IMR-90 (cell line): ENCODE results near the gene ADGRF4. TPM values are rescaled to one million over a fixed set of nuclear protein-coding genes. Genes with fewer than 3 reads are reported as not detected.

Experiments used
- ATAC-seq: fragments of 200-7000 bp; cut with Tn5 transposase; 2 replicates; pipeline ENCODE4 v1.9.1; 2020; ENCODE audit warnings: low read depth, mild to moderate bottlenecking, moderate library complexity
- BruUV-seq: library from RNA; stranded (reverse); fragments of 400-500 nt; replicated peaks from 2 replicates; lab custom pipeline; 2021; lab: Mats Ljungman, UMichigan
- CTCF ChIA-PET: fragments of 300-600 bp; formaldehyde crosslinking; extraction: SDS; loops from one replicate; lab custom pipeline; 2021; ENCODE audit warnings: antibody characterized with exemption; lab: Yijun Ruan, JAX
- POLR2A ChIA-PET: fragments of 300-600 bp; sonication (Branson Sonifier 250); formaldehyde crosslinking; loops from one replicate; lab custom pipeline; 2022; ENCODE audit warnings: antibody characterized with exemption; ENCODE audit not compliant: unreplicated experiment; lab: Charles Lee
- DNase-seq: peaks from one replicate; pipeline ENCODE4 v3.0.0; 2013
- H2AFZ ChIP-seq: replicated peaks from 2 replicates; pipeline ENCODE3; 2013; ENCODE audit warnings: low read length, mild to moderate bottlenecking; ENCODE audit not compliant: poor library complexity
- H2AK5ac ChIP-seq: 2 replicates; pipeline ENCODE4 v1.6.1; 2013; ENCODE audit warnings: low read depth, low read length, inconsistent platforms
- H2AK9ac ChIP-seq: replicated peaks from 2 replicates; pipeline ENCODE3; 2013; ENCODE audit warnings: mild to moderate bottlenecking, low read depth, low read length, moderate library complexity; ENCODE audit not compliant: poor library complexity
- H2BK120ac ChIP-seq: 2 replicates; pipeline ENCODE4 v1.6.1; 2013; ENCODE audit warnings: low read depth, low read length, inconsistent platforms
- H2BK15ac ChIP-seq: 3 replicates; pipeline ENCODE4 v1.6.1; 2013; ENCODE audit warnings: low read depth, low read length, inconsistent platforms
- H2BK20ac ChIP-seq: 2 replicates; pipeline ENCODE4 v1.6.1; 2013; ENCODE audit warnings: low read depth, mild to moderate bottlenecking, inconsistent platforms, low read length, moderate library complexity
- H2BK5ac ChIP-seq: 2 replicates; pipeline ENCODE4 v1.6.1; 2013; ENCODE audit warnings: mild to moderate bottlenecking, low read depth, low read length, inconsistent platforms; ENCODE audit not compliant: poor library complexity, severe bottlenecking
- H3K14ac ChIP-seq: replicated peaks from 2 replicates; pipeline ENCODE4 v1.6.1; 2013; ENCODE audit warnings: low read depth, low read length, inconsistent platforms
- H3K18ac ChIP-seq: 2 replicates; pipeline ENCODE4 v1.6.1; 2013; ENCODE audit warnings: low read depth, low read length, control low read depth
- H3K23ac ChIP-seq: 2 replicates; pipeline ENCODE4 v1.6.1; 2013; ENCODE audit warnings: low read depth, low read length, inconsistent platforms
- H3K27ac ChIP-seq: 2 replicates; pipeline ENCODE4 v1.5.1; 2013; ENCODE audit warnings: mild to moderate bottlenecking, control low read depth, low read length; ENCODE audit not compliant: insufficient read depth
- H3K27me3 ChIP-seq: 2 replicates; pipeline ENCODE4 v1.6.1; 2013; ENCODE audit warnings: low read length; ENCODE audit not compliant: control insufficient read depth, insufficient read depth
- H3K36me3 ChIP-seq: 2 replicates; pipeline ENCODE4 v1.6.1; 2013; ENCODE audit warnings: low read length, mixed read lengths; ENCODE audit not compliant: control insufficient read depth, insufficient read depth
- H3K4ac ChIP-seq: 2 replicates; pipeline ENCODE4 v1.6.1; 2013; ENCODE audit warnings: low read depth, low read length, inconsistent platforms
- H3K4me1 ChIP-seq: 2 replicates; pipeline ENCODE4 v1.6.1; 2013; ENCODE audit warnings: low read length, mixed read lengths; ENCODE audit not compliant: control insufficient read depth, insufficient read depth
- H3K4me2 ChIP-seq: 2 replicates; pipeline ENCODE4 v1.6.1; 2013; ENCODE audit warnings: low read depth, mild to moderate bottlenecking, control low read depth, low read length, moderate library complexity
- H3K4me3 ChIP-seq: 2 replicates; pipeline ENCODE4 v1.5.1; 2013; ENCODE audit warnings: low read depth, mild to moderate bottlenecking, control low read depth, low read length, moderate library complexity; ENCODE audit not compliant: insufficient read depth
- H3K56ac ChIP-seq: 2 replicates; pipeline ENCODE4 v1.6.1; 2013; ENCODE audit warnings: low read length, inconsistent platforms; ENCODE audit not compliant: insufficient read depth; ENCODE audit errors: extremely low read depth
- H3K79me1 ChIP-seq, 2 experiments: 2 replicates each; pipeline ENCODE4 v1.6.1; 2013; ENCODE audit warnings: low read length in 2 of 2, inconsistent platforms in 1 of 2, low read depth in 1 of 2
- H3K9ac ChIP-seq: 2 replicates; pipeline ENCODE4 v1.6.1; 2013; ENCODE audit warnings: low read depth, low read length, control low read depth
- H3K9me1 ChIP-seq: 2 replicates; pipeline ENCODE4 v1.6.1; 2013; ENCODE audit warnings: low read length, inconsistent platforms; ENCODE audit not compliant: insufficient read depth
- H3K9me3 ChIP-seq: 2 replicates; pipeline ENCODE4 v1.6.1; 2013; ENCODE audit warnings: low read length; ENCODE audit not compliant: control insufficient read depth, insufficient read depth
- H4K20me1 ChIP-seq: 2 replicates; pipeline ENCODE4 v1.6.1; 2013; ENCODE audit warnings: low read length, inconsistent platforms; ENCODE audit not compliant: insufficient read depth
- H4K5ac ChIP-seq: 2 replicates; pipeline ENCODE4 v1.6.1; 2013; ENCODE audit warnings: mild to moderate bottlenecking, low read depth, low read length, control low read depth
- H4K8ac ChIP-seq, 2 experiments: 2 replicates each; pipeline ENCODE4 v1.6.1; 2013; ENCODE audit warnings: low read depth in 2 of 2, low read length in 2 of 2, control low read depth in 1 of 2, inconsistent platforms in 1 of 2
- H4K91ac ChIP-seq: 2 replicates; pipeline ENCODE4 v1.6.1; 2013; ENCODE audit warnings: low read depth, low read length, inconsistent platforms; ENCODE audit not compliant: insufficient read depth
- BHLHE40 ChIP-seq: fragments of 150-350 bp; IDR thresholded peaks from 2 replicates; pipeline ENCODE4 v1.6.1; 2016; ENCODE audit warnings: mild to moderate bottlenecking, low read depth, low read length
- CEBPB ChIP-seq: IDR thresholded peaks from 2 replicates; pipeline ENCODE4 v1.6.1; 2012; ENCODE audit warnings: low read depth, low read length, improper control_type of control experiment
- CHD1 ChIP-seq: IDR thresholded peaks from 2 replicates; pipeline ENCODE4 v1.6.1; 2012; ENCODE audit warnings: low read depth, low read length, improper control_type of control experiment
- FOS ChIP-seq: fragments of 150-350 bp; IDR thresholded peaks from 2 replicates; pipeline ENCODE4 v1.6.1; 2016; ENCODE audit warnings: low read depth, low read length
- MAFK ChIP-seq: IDR thresholded peaks from 2 replicates; pipeline ENCODE4 v1.6.1; 2012; ENCODE audit warnings: low read depth, low read length, improper control_type of control experiment
- MAZ ChIP-seq: IDR thresholded peaks from 2 replicates; pipeline ENCODE4 v1.6.1; 2012; ENCODE audit warnings: low read depth, mild to moderate bottlenecking, low read length, improper control_type of control experiment, moderate library complexity, borderline replicate concordance
- MXI1 ChIP-seq: IDR thresholded peaks from 2 replicates; pipeline ENCODE4 v1.6.1; 2012; ENCODE audit warnings: low read depth, mild to moderate bottlenecking, low read length, moderate library complexity, borderline replicate concordance
- NFE2L2 ChIP-seq: fragments of 150-350 bp; IDR thresholded peaks from 2 replicates; pipeline ENCODE4 v1.6.1; 2016; ENCODE audit warnings: low read depth, mild to moderate bottlenecking, low read length
- POLR2A ChIP-seq: IDR thresholded peaks from 2 replicates; pipeline ENCODE4 v1.6.1; 2012; ENCODE audit warnings: mild to moderate bottlenecking, low read depth, low read length
- RAD21 ChIP-seq: IDR thresholded peaks from 2 replicates; pipeline ENCODE4 v1.6.1; 2012; ENCODE audit warnings: low read length, improper control_type of control experiment
- RCOR1 ChIP-seq: IDR thresholded peaks from 2 replicates; pipeline ENCODE4 v1.6.1; 2012; ENCODE audit warnings: mild to moderate bottlenecking, low read length, improper control_type of control experiment; ENCODE audit not compliant: insufficient replicate concordance
- RFX5 ChIP-seq: IDR thresholded peaks from 2 replicates; pipeline ENCODE4 v1.8.0; 2012; ENCODE audit warnings: low read depth, mild to moderate bottlenecking, low read length, moderate library complexity
- SMC3 ChIP-seq: fragments of 150-350 bp; IDR thresholded peaks from 2 replicates; pipeline ENCODE4 v1.6.1; 2016; ENCODE audit warnings: low read depth, mild to moderate bottlenecking, antibody characterized with exemption, low read length, moderate library complexity
- USF2 ChIP-seq: fragments of 150-350 bp; IDR thresholded peaks from 2 replicates; pipeline ENCODE4 v1.6.1; 2017; ENCODE audit warnings: mild to moderate bottlenecking, antibody characterized with exemption, low read length, low read depth
- WGBS, 2 experiments: methylation state at CpG; one replicate each; pipeline versions ENCODE4 v1.1.5 to v1.1.7; 2013; ENCODE audit warnings: missing lambda C conversion rate in 2 of 2; ENCODE audit not compliant: insufficient read length in 1 of 2; ENCODE audit errors: extremely low coverage in 2 of 2; 5-methylcytosine and 5-hydroxymethylcytosine counted together
- dilution Hi-C: fragments of 300-500 bp; cut with HindIII; formaldehyde crosslinking; loops from one replicate; pipeline ENCODE4 v1.14.3; 2018; ENCODE audit warnings: low sequenced_read_pairs; ENCODE audit not compliant: unreplicated experiment
- in situ Hi-C: fragments of 300-500 bp; cut with MboI; formaldehyde crosslinking; loops from 3 replicates; pipeline ENCODE4 v1.14.3; 2019; ENCODE audit warnings: low sequenced_read_pairs, inconsistent platforms, mixed read lengths
- intact Hi-C: fragments of 100-400 bp; cut with micrococcal nuclease; formaldehyde crosslinking; loops from 2 replicates; pipeline ENCODE4 v1.10.0; 2022
- polyA plus RNA-seq, 3 experiments: library from polyadenylated mRNA; depleted of rRNA; stranded (reverse); fragments of >200 nt; gene quantifications; 2 replicates each; pipeline ENCODE4 v1.2.3, GENCODE V29; 2012; ENCODE audit warnings: low replicate concordance in 1 of 3
- total RNA-seq: library from RNA; depleted of rRNA; stranded (reverse); fragments of >200 nt; gene quantifications from 2 replicates; pipeline ENCODE4 v1.2.3, GENCODE V29; 2012

ADGRF4 gene
- total and polyA plus RNA-seq, 2 of the 4 experiments (the other 2 are of a cell fraction): under 0.01 to 0.02 TPM

- in situ Hi-C loops: no loop called here
- Histone ChIP-seq H3K27me3 (no peaks in the 10 kb centered on the region), H2AK5ac (no peak overlapping the region)
Measured at GRCh38 chr6:47653706-47654105, 44.7 kb upstream of the ADGRF4 start.

More at GRCh38 chr6:47653706-47654105, 44.7 kb upstream of the ADGRF4 start:
- Histone ChIP-seq H4K20me1 (no peaks in the 10 kb centered on the region), H3K4ac (no peak overlapping the region), H2AK9ac (no peak overlapping the region), H3K4me2 (no peak overlapping the region), H3K27ac (no peak overlapping the region), H2BK20ac (no peak overlapping the region), H3K9me1 (no peaks in the 10 kb centered on the region), H3K36me3 (no peaks in the 10 kb centered on the region), H4K91ac (no peak overlapping the region), H4K8ac (no peak overlapping the region), H3K14ac (no peak overlapping the region), H3K9ac (no peak overlapping the region), H3K56ac (no peak overlapping the region), H2BK5ac (no peak overlapping the region), H3K23ac (no peak overlapping the region), H3K18ac (no peak overlapping the region), H4K5ac (no peak overlapping the region), H3K4me3 (no peak overlapping the region), H3K79me1 (no peaks in the 10 kb centered on the region), H2AFZ (no peak overlapping the region), H3K9me3 (no peaks in the 10 kb centered on the region), H2BK15ac (no peak overlapping the region), H2BK120ac (no peak overlapping the region), H3K4me1 (no peaks in the 10 kb centered on the region)
- intact Hi-C loops (no loop called here), dilution Hi-C loops (no loop called here)
- DNase-seq (no peak), ATAC-seq (no peak)
- BruUV-seq: no TSS peak
- CTCF ChIA-PET: no interaction called here
- no peak for TF ChIP-seq FOS
- no peak for TF ChIP-seq MAFK
- no peak for TF ChIP-seq BHLHE40
- no peak for TF ChIP-seq USF2
- TF ChIP-seq CEBPB: no peak
- TF ChIP-seq MXI1: no peak
- TF ChIP-seq CHD1: no peak
- TF ChIP-seq RCOR1: no peak
- TF ChIP-seq RFX5: no peak
- no peak for TF ChIP-seq MAZ
- TF ChIP-seq SMC3: no peak
- no peak for TF ChIP-seq NFE2L2
- TF ChIP-seq RAD21: no peak
- TF ChIP-seq POLR2A: no peak
- POLR2A ChIA-PET: no interaction called here
- 73% methylated on average over 4 of the region's 5 CpGs; no CpG with 5 or more reads in 1 of the 2 experiments for WGBS, 2 experiments
